HepG2 (cell line): Measurements from ENCODE around the gene MEI1. TPM values are rescaled to one million over a fixed set of nuclear protein-coding genes. Genes with fewer than 3 reads are reported as not detected.

ENCODE experiments used
- ARNTL ChIP-seq: sonication (generic); formaldehyde crosslinking; IDR thresholded peaks from 2 replicates; pipeline ENCODE4 v1.4.0; 2020; ENCODE audit warnings: mild to moderate bottlenecking, missing genetic modification reagents
- CSRNP2 ChIP-seq: sonication (generic); formaldehyde crosslinking; conservative IDR thresholded peaks from 2 replicates; pipeline ENCODE4 v1.8.0; 2022; ENCODE audit warnings: low read depth, missing genetic modification reagents
- GZF1 ChIP-seq: sonication (generic); formaldehyde crosslinking; IDR thresholded peaks from 2 replicates; pipeline ENCODE4 v1.5.1; 2020; ENCODE audit warnings: mild to moderate bottlenecking, missing genetic modification reagents
- NBN ChIP-seq: fragments of 450-650 bp; conservative IDR thresholded peaks from 2 replicates; pipeline ENCODE4 v1.6.1; 2017
- ZHX2 ChIP-seq, 2 experiments: sonication (generic) in 1 of 2; formaldehyde crosslinking in 1 of 2; IDR thresholded peaks; 2 replicates each; pipeline versions ENCODE4 v1.6.1 to v1.9.0; 2014 to 2022; ENCODE audit warnings: antibody characterized with exemption in 1 of 2, borderline replicate concordance in 1 of 2, inconsistent platforms in 1 of 2, low read depth in 1 of 2, missing genetic modification reagents in 1 of 2
- ZMYM3 ChIP-seq: sonication (generic); formaldehyde crosslinking; IDR thresholded peaks from 2 replicates; pipeline ENCODE4 v1.5.1; 2020; ENCODE audit warnings: mild to moderate bottlenecking, missing genetic modification reagents
- ZNF143 ChIP-seq: sonication (generic); formaldehyde crosslinking; IDR thresholded peaks from 2 replicates; pipeline ENCODE4 v1.4.0; 2020; ENCODE audit warnings: missing genetic modification reagents
- ZNF318 ChIP-seq: sonication (generic); formaldehyde crosslinking; IDR thresholded peaks from 2 replicates; pipeline ENCODE4 v1.4.0; 2020; ENCODE audit warnings: mild to moderate bottlenecking, missing genetic modification reagents
- ZNF670 ChIP-seq: sonication (generic); formaldehyde crosslinking; IDR thresholded peaks from 2 replicates; pipeline ENCODE4 v1.8.0; 2022; ENCODE audit warnings: mild to moderate bottlenecking, missing genetic modification reagents, borderline replicate concordance
- ZNF883 ChIP-seq: sonication (generic); formaldehyde crosslinking; IDR thresholded peaks from 2 replicates; pipeline ENCODE4 v1.5.1; 2020; ENCODE audit warnings: mild to moderate bottlenecking, missing genetic modification reagents; ENCODE audit errors: not compliant biosample characterization
- ZSCAN20 ChIP-seq: sonication (generic); formaldehyde crosslinking; IDR thresholded peaks from 2 replicates; pipeline ENCODE4 v1.4.0; 2020; ENCODE audit warnings: missing genetic modification reagents, mild to moderate bottlenecking, borderline replicate concordance
- polyA plus RNA-seq, 8 experiments: library from polyadenylated mRNA; depleted of rRNA in 3 of 8; stranded (reverse) in 7 of 8; unstranded in 1 of 8; fragments of >200 nt; fragmentation: Illumina TruSeq in 4 of 8; extraction: Trizol in 4 of 8; gene quantifications; 2 replicates each; pipeline versions ENCODE4 v1.2.1 to v1.2.3, GENCODE V29; 2011 to 2016; ENCODE audit warnings: low read depth in 4 of 8, missing spikeins in 1 of 8, mixed read lengths in 1 of 8; ENCODE audit not compliant: insufficient read depth in 1 of 8
- total RNA-seq, 5 experiments: library from RNA; depleted of rRNA; stranded (reverse); fragments of >200 nt; fragmentation: Illumina TruSeq; extraction: Trizol; gene quantifications; 2 replicates each; pipeline ENCODE4 v1.2.3, GENCODE V29; 2016; ENCODE audit warnings: low read depth in 1 of 5

The MEI1 gene
- total and polyA plus RNA-seq, 2 of the 13 experiments (the other 11 are each of a cell fraction or from before 2014, with no cell fraction given): 0.75 to 1.9 TPM

GRCh38 chr22:41688365-41689211, 10.7 kb upstream of the MEI1 start, which contains the start of gene SNU13 (continued):
- TF ChIP-seq ZSCAN20 (0 out of 2 replicates have a peak, but pooled peaks have one; percentile 29), ZNF670 (CRISPR knock-in tag) (0 out of 2 replicates have a peak, but pooled peaks have one; percentile 21), NBN (no peak), ZHX2 (IDR thresholded peaks at IDR 0.05; ENCODE audit: low read depth) (peak; percentile 96), ZHX2 (CRISPR knock-in tag; IDR thresholded peaks at IDR 0.05; ENCODE audit: borderline replicate concordance) (no peak), ZNF883 (CRISPR knock-in tag) (peak; percentile 32), ARNTL (CRISPR knock-in tag) (peak; percentile 64; the same call in 1 of the 2 replicates), ZNF318 (CRISPR knock-in tag) (no peak; the same call in 1 of the 2 replicates), ZNF143 (peak; percentile 56; the same call in 1 of the 2 replicates), GZF1 (peak; percentile 30; the same call in 1 of the 2 replicates), CSRNP2 (CRISPR knock-in tag) (no peak), ZMYM3 (peak; percentile 78; the same call in 1 of the 2 replicates)
